Testis (tissue), 2 donors: ENCODE results near the gene TMEM252.

ENCODE experiments used
- CTCF ChIP-seq, 3 experiments: fragments of 450-650 bp in 2 of 3; fragments of 200-600 bp in 1 of 3; sonication (generic) in 1 of 3; IDR thresholded peaks; one replicate each; pipeline ENCODE4 v1.5.1; 2016 to 2019; ENCODE audit warnings: antibody characterized with exemption in 3 of 3, mild to moderate bottlenecking in 2 of 3, moderate library complexity in 1 of 3
- POLR2A ChIP-seq: fragments of 450-650 bp; IDR thresholded peaks from one replicate; pipeline ENCODE4 v1.6.1; 2017; ENCODE audit warnings: antibody characterized with exemption, mild to moderate bottlenecking, moderate library complexity

GRCh38 chr9:68541568-68541967, 885 bp upstream of the TMEM252 start:
- no peak for TF ChIP-seq CTCF (IDR thresholded peaks at IDR 0.05)
- TF ChIP-seq POLR2A = no peak
